NCI-H345 treated with DMSO at 0.1 percent for 48 hours (cell line): ENCODE data around the gene ZNF470.

Experiments
- DNase-seq: peaks from one replicate; lab custom pipeline; 2025; ENCODE audit not compliant: unreplicated experiment; lab: John Stamatoyannopoulos, UW

Gene ZNF470

DNA sequence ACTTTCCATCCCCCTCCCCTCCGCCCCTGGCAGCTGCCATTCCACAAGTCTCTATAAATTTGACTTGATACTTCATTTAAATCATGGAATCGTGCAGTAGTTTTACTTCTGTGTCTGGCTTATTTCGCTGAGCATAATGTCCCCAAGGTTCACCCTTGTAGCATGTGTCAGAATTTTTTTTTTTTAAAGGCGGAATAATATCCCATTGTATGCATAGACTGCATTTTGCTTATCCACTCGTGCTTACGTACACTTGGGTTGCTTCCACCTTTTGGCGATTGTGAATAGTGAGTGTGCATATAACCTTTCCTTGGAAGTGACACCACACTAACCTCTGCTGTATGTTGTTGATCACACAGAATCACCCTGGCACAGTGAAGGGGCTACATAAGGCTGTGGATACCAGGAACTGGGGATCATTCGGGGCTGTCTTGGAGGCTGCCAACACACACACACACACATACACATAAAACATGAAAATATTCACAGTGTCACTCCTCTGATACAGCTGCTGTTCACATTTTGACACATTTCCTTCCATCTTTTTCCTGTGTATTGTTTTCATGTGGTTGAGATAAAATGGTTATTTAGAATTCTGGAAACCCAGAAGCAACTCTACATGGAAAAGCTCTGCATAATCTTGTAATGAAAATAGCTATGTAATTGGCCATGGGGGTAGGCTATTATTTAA lies 41.2 kb downstream of the ZNF470 start:
- no peak for DNase-seq

DNA sequence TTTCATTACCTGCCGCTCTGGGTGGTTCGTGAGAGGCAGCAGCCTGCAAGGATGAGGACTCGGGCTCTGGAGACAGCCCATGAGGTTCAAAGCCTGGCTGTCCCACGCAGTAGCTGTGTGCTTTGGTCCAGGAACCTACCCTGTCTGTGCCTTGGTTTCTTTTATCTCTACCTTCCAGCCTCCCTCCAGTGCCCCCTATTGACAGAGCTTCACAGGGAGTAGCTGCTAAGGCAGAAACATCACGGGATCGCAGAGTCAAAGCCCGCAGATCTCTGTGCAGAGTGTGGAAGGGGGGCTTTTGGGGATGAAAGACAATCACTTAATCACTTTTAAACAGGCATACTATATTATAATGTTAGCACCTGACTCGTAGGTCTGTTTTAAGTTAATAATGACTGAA lies 44.0 kb downstream of the ZNF470 start:
- no peak for DNase-seq

DNA sequence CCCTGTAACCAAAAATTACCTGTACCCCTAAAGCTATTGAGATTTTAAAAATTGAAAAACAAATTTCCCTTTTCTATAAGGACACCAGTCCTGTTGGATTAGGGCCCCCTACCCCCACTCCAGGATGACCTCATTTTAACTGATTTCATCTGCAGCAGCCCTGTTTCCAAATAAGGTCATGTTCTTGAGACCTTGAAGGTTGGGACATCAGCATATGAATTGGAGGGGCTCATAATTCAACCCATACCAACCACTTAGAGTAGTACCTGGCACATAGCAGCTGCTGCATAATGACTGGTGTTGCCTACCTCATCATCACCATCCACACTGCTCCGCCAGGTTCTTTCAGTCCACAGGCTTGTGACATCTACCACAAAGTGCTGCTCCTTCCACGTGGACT lies 45.5 kb downstream of the ZNF470 start:
- DNase-seq, result no peak

DNA sequence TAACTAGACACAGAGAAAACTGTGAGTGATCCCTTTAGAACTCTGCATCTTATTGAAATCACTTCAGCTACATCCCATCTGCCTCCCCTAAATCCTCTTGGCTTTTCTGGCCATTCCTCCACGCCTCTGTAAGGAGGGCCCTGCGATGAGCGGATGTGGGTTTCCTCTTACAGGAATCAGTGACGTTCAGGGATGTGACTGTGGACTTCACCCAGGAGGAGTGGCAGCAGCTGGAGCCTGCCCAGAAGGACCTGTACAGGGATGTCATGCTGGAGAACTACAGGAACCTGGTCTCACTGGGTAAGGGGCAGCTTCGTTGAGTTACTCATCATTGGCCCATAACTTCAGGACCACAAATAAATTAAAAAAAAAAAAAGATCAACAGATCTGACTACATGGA lies 46.4 kb downstream of the ZNF470 start:
- no peak for DNase-seq

DNA sequence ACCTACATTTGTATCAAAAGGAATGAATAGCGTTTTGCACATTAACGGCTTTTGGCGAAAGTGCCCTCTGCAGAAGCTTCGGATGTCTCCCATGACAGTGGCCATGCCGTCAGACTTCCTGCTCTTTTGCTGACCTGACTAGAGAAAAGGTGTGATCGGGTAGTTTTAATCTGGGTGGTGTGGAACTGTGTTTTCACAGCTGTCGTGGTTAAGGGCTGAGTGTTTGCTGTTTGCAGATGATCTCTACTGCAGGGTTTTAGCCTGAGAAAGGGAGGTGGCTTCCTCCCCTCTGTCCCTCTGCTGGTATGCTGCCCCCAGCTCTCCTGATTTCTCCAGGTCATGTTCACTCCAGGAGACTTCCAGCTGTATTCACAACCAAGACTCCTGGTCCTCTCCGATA lies 50.3 kb downstream of the ZNF470 start:
- DNase-seq, result no peak

DNA sequence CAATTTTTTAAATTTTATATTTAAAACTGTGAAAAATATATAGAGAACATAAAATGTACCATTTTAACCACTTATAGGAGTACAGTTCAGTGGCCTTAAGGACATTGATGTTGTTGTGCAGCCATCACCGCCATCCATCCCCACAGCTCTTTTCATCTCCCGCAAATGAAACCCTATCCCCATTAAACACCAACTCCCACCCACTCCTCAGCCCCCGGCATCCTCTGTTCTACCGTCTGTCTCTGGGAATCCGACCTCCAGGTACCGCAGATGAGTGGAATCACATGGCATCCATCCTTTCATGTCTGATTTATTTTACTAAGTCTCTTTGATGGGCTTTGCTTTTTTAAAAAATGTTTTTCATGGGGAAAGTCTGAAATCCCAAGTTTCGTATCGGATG lies 51.9 kb downstream of the ZNF470 start:
- DNase-seq, result no peak

DNA sequence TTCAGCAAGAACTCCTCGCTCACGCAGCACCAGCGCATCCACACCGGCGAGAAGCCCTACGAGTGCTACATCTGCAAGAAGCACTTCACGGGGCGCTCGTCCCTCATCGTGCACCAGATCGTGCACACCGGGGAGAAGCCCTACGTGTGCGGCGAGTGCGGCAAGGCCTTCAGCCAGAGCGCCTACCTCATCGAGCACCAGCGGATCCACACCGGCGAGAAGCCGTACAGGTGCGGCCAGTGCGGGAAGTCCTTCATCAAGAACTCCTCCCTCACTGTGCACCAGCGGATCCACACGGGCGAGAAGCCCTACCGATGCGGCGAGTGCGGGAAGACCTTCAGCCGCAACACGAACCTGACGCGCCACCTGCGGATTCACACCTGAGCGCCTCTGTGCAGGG lies 55.1 kb downstream of the ZNF470 start:
- DNase-seq, result no peak

DNA sequence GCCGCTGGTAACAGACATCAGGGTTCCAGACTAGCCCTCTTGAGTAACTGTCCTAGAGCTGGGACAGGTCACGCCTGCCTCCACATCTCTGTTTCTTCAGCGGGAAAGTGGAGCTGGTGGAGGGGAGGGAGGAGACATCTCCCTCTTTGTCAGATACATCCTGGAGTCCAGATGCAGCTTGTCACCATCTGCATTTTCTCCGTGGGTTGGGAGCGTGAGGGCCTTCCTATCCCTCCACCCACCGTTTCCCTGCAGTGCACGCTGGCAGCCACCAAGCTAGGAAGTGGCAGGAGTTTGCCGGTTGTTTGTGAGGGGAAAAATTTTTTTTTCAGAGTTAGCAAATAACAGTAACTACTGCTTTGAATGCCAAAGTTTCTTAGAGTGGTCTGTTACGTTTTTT lies 55.7 kb downstream of the ZNF470 start:
- no peak for DNase-seq

DNA sequence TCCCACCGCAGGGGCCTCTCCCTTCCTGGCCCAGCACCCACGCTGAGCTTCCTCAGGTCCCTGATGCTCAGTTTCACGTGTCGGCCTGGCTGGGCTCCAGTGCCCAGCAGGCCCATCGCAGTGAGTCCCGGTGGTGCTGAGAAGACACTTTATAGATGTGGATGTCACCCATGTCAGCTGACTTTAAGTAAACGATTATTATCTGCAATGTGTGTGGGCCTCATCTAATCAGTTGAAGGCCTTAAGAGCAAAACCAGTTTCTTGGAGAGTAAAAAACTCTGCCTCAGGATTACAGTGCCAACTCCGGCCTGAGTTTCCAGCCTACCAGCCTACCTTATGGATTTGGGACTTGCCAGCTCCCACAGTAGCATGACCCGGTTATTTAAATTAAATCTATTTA lies 58.4 kb downstream of the ZNF470 start:
- DNase-seq, result no peak

DNA sequence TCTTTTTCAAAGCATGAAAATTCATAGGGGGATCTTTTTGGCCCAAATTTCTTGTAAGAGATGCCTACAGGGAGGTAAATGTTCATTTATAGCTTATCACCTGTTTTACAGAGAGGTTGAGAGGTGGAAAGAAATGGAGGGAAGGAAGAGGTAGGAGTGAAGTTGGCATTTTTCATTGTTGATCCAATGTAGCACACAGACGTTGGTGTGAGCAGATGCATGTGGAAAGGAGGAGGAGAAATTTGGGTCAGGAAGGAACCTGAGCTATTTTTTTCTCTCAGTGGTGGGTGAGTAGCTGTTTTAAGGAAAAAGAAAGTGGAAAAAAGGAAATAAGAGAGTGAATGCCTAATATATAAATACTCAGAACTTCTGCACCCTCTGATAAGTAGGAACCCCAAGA lies 65.8 kb downstream of the ZNF470 start:
- DNase-seq, result no peak

DNA sequence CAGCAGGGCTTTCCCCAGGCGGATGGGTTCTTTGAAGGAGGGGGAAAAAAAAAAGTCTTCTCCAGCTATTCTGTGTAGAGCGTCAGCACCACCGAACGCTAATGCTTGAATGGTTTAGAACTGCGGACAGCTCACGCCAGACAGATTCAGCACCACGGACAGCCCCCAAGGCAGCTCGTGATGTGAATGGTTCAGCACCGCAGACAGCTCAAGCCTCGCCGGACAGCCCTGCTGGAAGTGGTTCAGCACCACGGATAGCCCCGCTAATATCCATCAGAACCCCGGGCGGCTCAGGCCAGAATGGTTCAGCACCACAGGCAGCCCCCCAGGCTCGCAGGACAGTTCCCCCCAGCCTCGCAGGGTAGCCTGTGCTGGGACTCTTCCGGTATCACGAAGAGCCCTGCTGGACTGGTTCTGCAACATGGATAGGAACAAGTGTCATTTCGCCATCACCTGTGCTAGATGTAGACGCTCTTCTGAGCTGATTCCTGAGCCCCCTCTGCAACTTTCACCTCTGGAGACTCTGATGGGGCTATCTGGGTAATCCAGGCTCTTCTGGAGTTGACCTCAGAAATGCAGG lies 70.8 kb downstream of the ZNF470 start:
- no peak for DNase-seq
